ENCODE data around the gene RGS12. TPM values are rescaled to one million over a fixed set of nuclear protein-coding genes. Genes with fewer than 3 reads are reported as not detected.

The RGS12 gene
- total and polyA plus RNA-seq, 2 experiments from 2014 or later, result 19.6 to 22.5 TPM

- Histone ChIP-seq H3K9me2 (replicated peaks; ENCODE audit: insufficient read depth) (no peaks in the 10 kb centered on the region), H3K27me3 (no peaks in the 10 kb centered on the region), H4K20me1 (ENCODE audit: insufficient read depth, poor library complexity, severe bottlenecking) (no peaks in the 10 kb centered on the region), H3K36me3 (replicated peaks; ENCODE audit: insufficient read depth, low read depth) (no peaks in the 10 kb centered on the region), H3K4me3 (no peak overlapping the region), H3K4me1 (ENCODE audit: insufficient read depth) (no peaks in the 10 kb centered on the region), H2AFZ (no peak overlapping the region), H3K4me2 (no peak overlapping the region), H3K27ac (no peak overlapping the region), H3K79me2 (no peaks in the 10 kb centered on the region), H3K9me3 (ENCODE audit: low read depth) (no peaks in the 10 kb centered on the region)
- TF ChIP-seq EZH2phosphoT487 (IDR thresholded peaks at IDR 0.05; ENCODE audit: low read depth, severe bottlenecking, unreplicated experiment), result no peak
- no peak for TF ChIP-seq EZH2 (IDR thresholded peaks at IDR 0.05; ENCODE audit: borderline replicate concordance)
- no peak for TF ChIP-seq CTCF (IDR thresholded peaks at IDR 0.05; ENCODE audit: poor library complexity)
- 97% methylated on average over 11 of the region's 11 CpGs for WGBS (ENCODE audit: low lambda C conversion rate, missing lambda C conversion rate)
- DNase-seq (ENCODE audit: low spot score), result no peak
Observed at GRCh38 chr4:3251691-3252479, 40.9 kb upstream of the RGS12 start.

GRCh38 chr4:3252480-3252828 is 40.4 kb upstream of the RGS12 start:
- Histone ChIP-seq H3K27ac (no peak overlapping the region), H3K9me2 (replicated peaks; ENCODE audit: insufficient read depth) (no peaks in the 10 kb centered on the region), H3K27me3 (no peaks in the 10 kb centered on the region), H3K79me2 (no peaks in the 10 kb centered on the region), H2AFZ (no peak overlapping the region), H3K4me3 (no peak overlapping the region), H3K4me1 (ENCODE audit: insufficient read depth) (no peaks in the 10 kb centered on the region), H4K20me1 (ENCODE audit: insufficient read depth, poor library complexity, severe bottlenecking) (no peaks in the 10 kb centered on the region), H3K36me3 (replicated peaks; ENCODE audit: insufficient read depth, low read depth) (no peaks in the 10 kb centered on the region), H3K4me2 (no peak overlapping the region), H3K9me3 (ENCODE audit: low read depth) (no peaks in the 10 kb centered on the region)
- 94% methylated on average over 3 of the region's 3 CpGs for WGBS (ENCODE audit: low lambda C conversion rate, missing lambda C conversion rate)
- DNase-seq (ENCODE audit: low spot score), result no peak
- TF ChIP-seq EZH2phosphoT487 (IDR thresholded peaks at IDR 0.05; ENCODE audit: low read depth, severe bottlenecking, unreplicated experiment) (no peak), CTCF (IDR thresholded peaks at IDR 0.05; ENCODE audit: poor library complexity) (no peak), EZH2 (IDR thresholded peaks at IDR 0.05; ENCODE audit: borderline replicate concordance) (no peak)

GRCh38 chr4:3252831-3253641 is 39.8 kb upstream of the RGS12 start:
- H4K20me1 ChIP-seq (ENCODE audit: insufficient read depth, poor library complexity, severe bottlenecking), result no peaks in the 10 kb centered on the region
- DNase-seq (ENCODE audit: low spot score), result no peak
- no peaks in the 10 kb centered on the region for H3K27me3 ChIP-seq
- TF ChIP-seq EZH2 (IDR thresholded peaks at IDR 0.05; ENCODE audit: borderline replicate concordance), result no peak
- no peak for TF ChIP-seq EZH2phosphoT487 (IDR thresholded peaks at IDR 0.05; ENCODE audit: low read depth, severe bottlenecking, unreplicated experiment)
- no peak for TF ChIP-seq CTCF (IDR thresholded peaks at IDR 0.05; ENCODE audit: poor library complexity)
- no peak overlapping the region for H3K27ac ChIP-seq
- H3K36me3 ChIP-seq (replicated peaks; ENCODE audit: insufficient read depth, low read depth), result no peaks in the 10 kb centered on the region
- no peaks in the 10 kb centered on the region for H3K79me2 ChIP-seq
- 94% methylated on average over 38 of the region's 38 CpGs for WGBS (ENCODE audit: low lambda C conversion rate, missing lambda C conversion rate)
- H3K4me3 ChIP-seq, result no peak overlapping the region
- H3K4me2 ChIP-seq, result no peak overlapping the region
- no peaks in the 10 kb centered on the region for H3K9me3 ChIP-seq (ENCODE audit: low read depth)
- H3K9me2 ChIP-seq (replicated peaks; ENCODE audit: insufficient read depth), result no peaks in the 10 kb centered on the region
- H3K4me1 ChIP-seq (ENCODE audit: insufficient read depth), result no peaks in the 10 kb centered on the region
- no peak overlapping the region for H2AFZ ChIP-seq

All from hepatocyte (in vitro differentiated cells).